ENCODE measurements around the gene ZEB1. TPM values are rescaled to one million over a fixed set of nuclear protein-coding genes. Genes with fewer than 3 reads are reported as not detected.

Gene ZEB1
- polyA plus RNA-seq, 1 donor from 2014 or later: 18.0 TPM

- Histone ChIP-seq H2AFZ (ENCODE audit: low read depth, low read length) (no peak overlapping the region), H3K27ac (ENCODE audit: low read length) (no peak overlapping the region), H3K4me3 (ENCODE audit: low read length) (no peak overlapping the region), H3F3A (ENCODE audit: insufficient read depth, low read length, poor library complexity, severe bottlenecking) (no peaks in the 10 kb centered on the region), H3K9me3 (ENCODE audit: low read length) (no peaks in the 10 kb centered on the region), H3K79me2 (replicated peaks; ENCODE audit: insufficient read depth, low read length) (no peaks in the 10 kb centered on the region), H3K36me3 (ENCODE audit: insufficient read depth, low read length) (no peaks in the 10 kb centered on the region), H4K20me1 (ENCODE audit: insufficient read depth) (no peaks in the 10 kb centered on the region), H3K9ac (ENCODE audit: low read length) (no peak overlapping the region), H3K9me2 (ENCODE audit: insufficient read depth, low read length) (no peaks in the 10 kb centered on the region), H3K27me3 (ENCODE audit: insufficient read depth, low read depth, low read length) (no peaks in the 10 kb centered on the region), H3K4me2 (ENCODE audit: low read length) (no peak overlapping the region)
- TF ChIP-seq EP300 (conservative IDR thresholded peaks at IDR 0.05; ENCODE audit: poor library complexity, severe bottlenecking): no peak
- TF ChIP-seq MXI1 (conservative IDR thresholded peaks at IDR 0.05; ENCODE audit: poor library complexity, severe bottlenecking): no peak
- no peak for TF ChIP-seq POLR2AphosphoS5 (IDR thresholded peaks at IDR 0.05)
- TF ChIP-seq, protein P1, sequence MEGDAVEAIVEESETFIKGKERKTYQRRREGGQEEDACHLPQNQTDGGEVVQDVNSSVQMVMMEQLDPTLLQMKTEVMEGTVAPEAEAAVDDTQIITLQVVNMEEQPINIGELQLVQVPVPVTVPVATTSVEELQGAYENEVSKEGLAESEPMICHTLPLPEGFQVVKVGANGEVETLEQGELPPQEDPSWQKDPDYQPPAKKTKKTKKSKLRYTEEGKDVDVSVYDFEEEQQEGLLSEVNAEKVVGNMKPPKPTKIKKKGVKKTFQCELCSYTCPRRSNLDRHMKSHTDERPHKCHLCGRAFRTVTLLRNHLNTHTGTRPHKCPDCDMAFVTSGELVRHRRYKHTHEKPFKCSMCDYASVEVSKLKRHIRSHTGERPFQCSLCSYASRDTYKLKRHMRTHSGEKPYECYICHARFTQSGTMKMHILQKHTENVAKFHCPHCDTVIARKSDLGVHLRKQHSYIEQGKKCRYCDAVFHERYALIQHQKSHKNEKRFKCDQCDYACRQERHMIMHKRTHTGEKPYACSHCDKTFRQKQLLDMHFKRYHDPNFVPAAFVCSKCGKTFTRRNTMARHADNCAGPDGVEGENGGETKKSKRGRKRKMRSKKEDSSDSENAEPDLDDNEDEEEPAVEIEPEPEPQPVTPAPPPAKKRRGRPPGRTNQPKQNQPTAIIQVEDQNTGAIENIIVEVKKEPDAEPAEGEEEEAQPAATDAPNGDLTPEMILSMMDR (IDR thresholded peaks at IDR 0.05; ENCODE audit: poor library complexity, severe bottlenecking): no peak
- TF ChIP-seq SMC3 (conservative IDR thresholded peaks at IDR 0.05; ENCODE audit: poor library complexity): no peak
- TF ChIP-seq, protein P2, sequence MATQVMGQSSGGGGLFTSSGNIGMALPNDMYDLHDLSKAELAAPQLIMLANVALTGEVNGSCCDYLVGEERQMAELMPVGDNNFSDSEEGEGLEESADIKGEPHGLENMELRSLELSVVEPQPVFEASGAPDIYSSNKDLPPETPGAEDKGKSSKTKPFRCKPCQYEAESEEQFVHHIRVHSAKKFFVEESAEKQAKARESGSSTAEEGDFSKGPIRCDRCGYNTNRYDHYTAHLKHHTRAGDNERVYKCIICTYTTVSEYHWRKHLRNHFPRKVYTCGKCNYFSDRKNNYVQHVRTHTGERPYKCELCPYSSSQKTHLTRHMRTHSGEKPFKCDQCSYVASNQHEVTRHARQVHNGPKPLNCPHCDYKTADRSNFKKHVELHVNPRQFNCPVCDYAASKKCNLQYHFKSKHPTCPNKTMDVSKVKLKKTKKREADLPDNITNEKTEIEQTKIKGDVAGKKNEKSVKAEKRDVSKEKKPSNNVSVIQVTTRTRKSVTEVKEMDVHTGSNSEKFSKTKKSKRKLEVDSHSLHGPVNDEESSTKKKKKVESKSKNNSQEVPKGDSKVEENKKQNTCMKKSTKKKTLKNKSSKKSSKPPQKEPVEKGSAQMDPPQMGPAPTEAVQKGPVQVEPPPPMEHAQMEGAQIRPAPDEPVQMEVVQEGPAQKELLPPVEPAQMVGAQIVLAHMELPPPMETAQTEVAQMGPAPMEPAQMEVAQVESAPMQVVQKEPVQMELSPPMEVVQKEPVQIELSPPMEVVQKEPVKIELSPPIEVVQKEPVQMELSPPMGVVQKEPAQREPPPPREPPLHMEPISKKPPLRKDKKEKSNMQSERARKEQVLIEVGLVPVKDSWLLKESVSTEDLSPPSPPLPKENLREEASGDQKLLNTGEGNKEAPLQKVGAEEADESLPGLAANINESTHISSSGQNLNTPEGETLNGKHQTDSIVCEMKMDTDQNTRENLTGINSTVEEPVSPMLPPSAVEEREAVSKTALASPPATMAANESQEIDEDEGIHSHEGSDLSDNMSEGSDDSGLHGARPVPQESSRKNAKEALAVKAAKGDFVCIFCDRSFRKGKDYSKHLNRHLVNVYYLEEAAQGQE (IDR thresholded peaks at IDR 0.05; ENCODE audit: borderline replicate concordance): no peak
- TF ChIP-seq EZH2 (IDR thresholded peaks at IDR 0.05; ENCODE audit: borderline replicate concordance, insufficient read depth, low read length, poor library complexity, severe bottlenecking): no peak
- TF ChIP-seq RAD21 (conservative IDR thresholded peaks at IDR 0.05): no peak
- no peak for TF ChIP-seq TAF1 (IDR thresholded peaks at IDR 0.05; ENCODE audit: low read depth)
Measured at GRCh38 chr10:31272841-31273240, 46.2 kb upstream of the ZEB1 start.

GRCh38 chr10:31273789-31274188 lies 45.2 kb upstream of the ZEB1 start:
- no peaks in the 10 kb centered on the region for H3K79me2 ChIP-seq (replicated peaks; ENCODE audit: insufficient read depth, low read length)
- no peaks in the 10 kb centered on the region for H3K9me3 ChIP-seq (ENCODE audit: low read length)
- no peaks in the 10 kb centered on the region for H3K36me3 ChIP-seq (ENCODE audit: insufficient read depth, low read length)
- no peaks in the 10 kb centered on the region for H3F3A ChIP-seq (ENCODE audit: insufficient read depth, low read length, poor library complexity, severe bottlenecking)
- no peak overlapping the region for H3K4me2 ChIP-seq (ENCODE audit: low read length)
- H3K27ac ChIP-seq (ENCODE audit: low read length): no peak overlapping the region
- no peak overlapping the region for H2AFZ ChIP-seq (ENCODE audit: low read depth, low read length)
- H3K27me3 ChIP-seq (ENCODE audit: insufficient read depth, low read depth, low read length): no peaks in the 10 kb centered on the region
- no peak overlapping the region for H3K9ac ChIP-seq (ENCODE audit: low read length)
- no peaks in the 10 kb centered on the region for H3K9me2 ChIP-seq (ENCODE audit: insufficient read depth, low read length)
- no peak for TF ChIP-seq SMC3 (conservative IDR thresholded peaks at IDR 0.05; ENCODE audit: poor library complexity)
- TF ChIP-seq TAF1 (IDR thresholded peaks at IDR 0.05; ENCODE audit: low read depth): no peak
- no peak for TF ChIP-seq RAD21 (conservative IDR thresholded peaks at IDR 0.05)
- TF ChIP-seq EP300 (conservative IDR thresholded peaks at IDR 0.05; ENCODE audit: poor library complexity, severe bottlenecking): no peak
- no peak for TF ChIP-seq POLR2AphosphoS5 (IDR thresholded peaks at IDR 0.05)
- no peaks in the 10 kb centered on the region for H4K20me1 ChIP-seq (ENCODE audit: insufficient read depth)
- no peak overlapping the region for H3K4me3 ChIP-seq (ENCODE audit: low read length)

Data from neural cell (in vitro differentiated cells).